H9 (cell line): ENCODE measurements around the gene TBC1D5. TPM values are rescaled to one million over a fixed set of nuclear protein-coding genes. Genes with fewer than 3 reads are reported as not detected.

Experiments
- DNase-seq: peaks from one replicate; pipeline ENCODE4 v3.0.0-alpha.2; 2017
- H2AFZ ChIP-seq: one replicate; pipeline ENCODE4 v1.6.1; 2013; ENCODE audit warnings: mild to moderate bottlenecking, low read length, control low read depth, moderate library complexity
- H2AK5ac ChIP-seq: 2 replicates; pipeline ENCODE4 v1.6.1; 2013; ENCODE audit warnings: low read length, control low read depth, mixed read lengths; ENCODE audit not compliant: insufficient read length
- H2BK120ac ChIP-seq: one replicate; pipeline ENCODE4 v1.6.1; 2013; ENCODE audit warnings: low read depth, mild to moderate bottlenecking, low read length, control low read depth, inconsistent platforms; ENCODE audit not compliant: poor library complexity, severe bottlenecking
- H2BK12ac ChIP-seq: 2 replicates; pipeline ENCODE4 v1.6.1; 2013; ENCODE audit warnings: low read length, control low read depth, mixed read lengths, low read depth; ENCODE audit not compliant: insufficient read length
- H2BK15ac ChIP-seq: 2 replicates; pipeline ENCODE4 v1.6.1; 2013; ENCODE audit warnings: low read depth, low read length, control low read depth
- H2BK20ac ChIP-seq: one replicate; pipeline ENCODE4 v1.6.1; 2013; ENCODE audit warnings: low read depth, mild to moderate bottlenecking, low read length, control low read depth, inconsistent platforms; ENCODE audit not compliant: poor library complexity, severe bottlenecking
- H2BK5ac ChIP-seq: 2 replicates; pipeline ENCODE4 v1.6.1; 2013; ENCODE audit warnings: low read length, control low read depth, mixed read lengths; ENCODE audit not compliant: insufficient read length
- H3K14ac ChIP-seq: 2 replicates; pipeline ENCODE4 v1.6.1; 2013; ENCODE audit warnings: low read length, control low read depth; ENCODE audit not compliant: insufficient read depth
- H3K18ac ChIP-seq: 2 replicates; pipeline ENCODE4 v1.6.1; 2013; ENCODE audit warnings: low read depth, mild to moderate bottlenecking, mixed read lengths, low read length, control low read depth; ENCODE audit not compliant: insufficient read length
- H3K23ac ChIP-seq: 2 replicates; pipeline ENCODE4 v1.6.1; 2013; ENCODE audit warnings: low read length, control low read depth, mixed read lengths, low read depth; ENCODE audit not compliant: insufficient read length
- H3K23me2 ChIP-seq: 2 replicates; pipeline ENCODE4 v1.6.1; 2013; ENCODE audit warnings: low read depth, mild to moderate bottlenecking, mixed read lengths, low read length, control low read depth; ENCODE audit not compliant: insufficient read length, poor library complexity, severe bottlenecking
- H3K27ac ChIP-seq: 2 replicates; pipeline ENCODE4 v1.5.1; 2013; ENCODE audit warnings: low read length, control low read depth, mixed read lengths, low read depth; ENCODE audit not compliant: insufficient read length
- H3K27me3 ChIP-seq: 2 replicates; pipeline ENCODE4 v1.6.1; 2013; ENCODE audit warnings: low read length, control low read depth, inconsistent platforms; ENCODE audit not compliant: insufficient read depth
- H3K4ac ChIP-seq: 2 replicates; pipeline ENCODE4 v1.6.1; 2013; ENCODE audit warnings: low read depth, mild to moderate bottlenecking, control low read depth, inconsistent platforms, low read length, moderate library complexity
- H3K4me1 ChIP-seq: 2 replicates; pipeline ENCODE4 v1.6.1; 2013; ENCODE audit warnings: low read length, control low read depth, inconsistent platforms; ENCODE audit not compliant: insufficient read depth
- H3K4me2 ChIP-seq: 2 replicates; pipeline ENCODE4 v1.6.1; 2013; ENCODE audit warnings: low read length, control low read depth, mixed read lengths; ENCODE audit not compliant: insufficient read length, insufficient read depth
- H3K56ac ChIP-seq: 2 replicates; pipeline ENCODE4 v1.6.1; 2013; ENCODE audit warnings: low read depth, mild to moderate bottlenecking, mixed read lengths, low read length, control low read depth; ENCODE audit not compliant: insufficient read length
- H3K79me1 ChIP-seq: 2 replicates; pipeline ENCODE4 v1.6.1; 2013; ENCODE audit warnings: low read depth, mild to moderate bottlenecking, moderate library complexity, low read length, control low read depth, inconsistent platforms; ENCODE audit not compliant: insufficient read depth, poor library complexity, severe bottlenecking
- H3K79me2 ChIP-seq: 2 replicates; pipeline ENCODE4 v1.6.1; 2013; ENCODE audit warnings: low read length, control low read depth, inconsistent platforms; ENCODE audit not compliant: insufficient read depth
- H3K9ac ChIP-seq: 2 replicates; pipeline ENCODE4 v1.6.1; 2013; ENCODE audit warnings: low read length, control low read depth, mixed read lengths; ENCODE audit not compliant: insufficient read length; ENCODE audit errors: extremely low read depth
- H3K9me3 ChIP-seq: one replicate; pipeline ENCODE4 v1.6.1; 2013; ENCODE audit warnings: low read depth, low read length, inconsistent platforms; ENCODE audit not compliant: control insufficient read depth
- H3T11ph ChIP-seq: one replicate; pipeline ENCODE4 v1.6.1; 2013; ENCODE audit warnings: mild to moderate bottlenecking, low read length, control low read depth, inconsistent platforms
- H4K20me1 ChIP-seq: one replicate; pipeline ENCODE4 v1.6.1; 2013; ENCODE audit not compliant: control insufficient read depth, insufficient read length, insufficient read depth
- H4K5ac ChIP-seq: 2 replicates; pipeline ENCODE4 v1.6.1; 2013; ENCODE audit warnings: low read depth, mild to moderate bottlenecking, mixed read lengths, low read length, control low read depth; ENCODE audit not compliant: insufficient read length
- H4K8ac ChIP-seq: replicated peaks from 2 replicates; pipeline ENCODE4 v1.6.1; 2013; ENCODE audit warnings: low read length, control low read depth, mixed read lengths, low read depth; ENCODE audit not compliant: insufficient read length
- H4K91ac ChIP-seq: 2 replicates; pipeline ENCODE4 v1.6.1; 2013; ENCODE audit warnings: low read depth, mild to moderate bottlenecking, moderate library complexity, mixed read lengths, low read length, control low read depth; ENCODE audit not compliant: insufficient read length
- H3K27ac Mint-ChIP-seq, 3 experiments: 2 replicates in 2 of 3; 3 replicates in 1 of 3; pipeline ENCODE4 v1.8.0; 2020 to 2021; ENCODE audit warnings: mixed read lengths in 3 of 3, mild to moderate bottlenecking in 1 of 3, moderate library complexity in 1 of 3
- H3K27me3 Mint-ChIP-seq: 2 replicates; pipeline ENCODE4 v1.8.0; 2021; ENCODE audit warnings: low read depth, mild to moderate bottlenecking, moderate library complexity, mixed read lengths
- H3K36me3 Mint-ChIP-seq, 3 experiments: 2 replicates in 2 of 3; 3 replicates in 1 of 3; pipeline ENCODE4 v1.8.0; 2020 to 2021; ENCODE audit warnings: low read depth in 3 of 3, mixed read lengths in 3 of 3; ENCODE audit not compliant: insufficient read depth in 1 of 3
- H3K4me1 Mint-ChIP-seq, 2 experiments: 2 replicates each; pipeline ENCODE4 v1.8.0; 2020; ENCODE audit warnings: mixed read lengths in 2 of 2
- H3K4me3 Mint-ChIP-seq, 2 experiments: 2 replicates in 1 of 2; 3 replicates in 1 of 2; pipeline ENCODE4 v1.8.0; 2020 to 2021; ENCODE audit warnings: mild to moderate bottlenecking in 2 of 2, mixed read lengths in 2 of 2, moderate library complexity in 1 of 2
- H3K9me3 Mint-ChIP-seq, 2 experiments: 2 replicates in 1 of 2; 3 replicates in 1 of 2; pipeline ENCODE4 v1.8.0; 2020; ENCODE audit warnings: mild to moderate bottlenecking in 2 of 2, mixed read lengths in 2 of 2, moderate library complexity in 1 of 2
- CTCF ChIP-seq: fragments of 200-600 bp; sonication (generic); conservative IDR thresholded peaks from 3 replicates; pipeline ENCODE4 v1.8.0; 2021; ENCODE audit warnings: antibody characterized with exemption, mild to moderate bottlenecking
- WGBS: extraction: QIAGEN DNeasy Blood & Tissue Kit; methylation state at CpG from one replicate; pipeline ENCODE4 v1.1.7; 2013; ENCODE audit warnings: missing lambda C conversion rate, low lambda C conversion rate, mixed read lengths; ENCODE audit not compliant: insufficient read length; ENCODE audit errors: extremely low coverage; 5-methylcytosine and 5-hydroxymethylcytosine counted together
- total RNA-seq: library from RNA; stranded (reverse); gene quantifications from 2 replicates; pipeline ENCODE4 v1.2.1, GENCODE V29; 2021

The TBC1D5 gene
- total RNA-seq, 1 experiment from 2014 or later: 25.0 TPM

- H4K5ac ChIP-seq: no peak overlapping the region
- H3K4me3 Mint-ChIP-seq: no peak overlapping the region
- no peaks in the 10 kb centered on the region for H3K36me3 Mint-ChIP-seq
- H3K4me1 ChIP-seq: no peaks in the 10 kb centered on the region
- H3K79me1 ChIP-seq: no peaks in the 10 kb centered on the region
- H4K91ac ChIP-seq: no peak overlapping the region
- H3K9ac ChIP-seq: no peak overlapping the region
- no peak overlapping the region; a peak in 1 of 7 replicates for H3K27ac Mint-ChIP-seq
- H3K9me3 ChIP-seq: no peaks in the 10 kb centered on the region
- DNase-seq: no peak
- no peaks in the 10 kb centered on the region for H3K23me2 ChIP-seq
- no peak overlapping the region for H2BK15ac ChIP-seq
- no peak overlapping the region for H3T11ph ChIP-seq
- no peak overlapping the region for H3K23ac ChIP-seq
- H2AFZ ChIP-seq: no peak overlapping the region
- H3K27ac ChIP-seq: no peak overlapping the region
- H3K4me1 Mint-ChIP-seq: no peaks in the 10 kb centered on the region
- H3K79me2 ChIP-seq: no peaks in the 10 kb centered on the region
- H2AK5ac ChIP-seq: no peak overlapping the region
- no peak overlapping the region for H4K8ac ChIP-seq
- H2BK20ac ChIP-seq: no peak overlapping the region
- H3K9me3 Mint-ChIP-seq: no peaks in the 10 kb centered on the region
- H3K4me2 ChIP-seq: no peak overlapping the region
- WGBS: no CpG with 5 or more reads among the region's 6 CpGs
- no peak for TF ChIP-seq CTCF
- H3K27me3 Mint-ChIP-seq: no peaks in the 10 kb centered on the region
- H3K18ac ChIP-seq: no peak overlapping the region
- H2BK120ac ChIP-seq: no peak overlapping the region
- no peak overlapping the region for H2BK5ac ChIP-seq
- H2BK12ac ChIP-seq: no peak overlapping the region
- H3K14ac ChIP-seq: no peak overlapping the region
- H4K20me1 ChIP-seq: no peaks in the 10 kb centered on the region
- H3K56ac ChIP-seq: no peak overlapping the region
- no peak overlapping the region for H3K4ac ChIP-seq
- no peaks in the 10 kb centered on the region for H3K27me3 ChIP-seq
These were observed 403.3 kb downstream of the TBC1D5 start for GRCh38 chr3:17339132-17339575.
